K562 (cell line): Measurements from ENCODE around the gene TMEM237. TPM values are rescaled to one million over a fixed set of nuclear protein-coding genes. Genes with fewer than 3 reads are reported as not detected.

ENCODE experiments used
- ATAC-seq: fragments of 200-7000 bp; cut with Tn5 transposase; 3 replicates; pipeline ENCODE4 v1.9.1; 2020; ENCODE audit warnings: moderate library complexity
- BruUV-seq: library from RNA; stranded (reverse); fragments of 400-500 nt; replicated peaks from 2 replicates; lab custom pipeline; 2021; lab: Mats Ljungman, UMichigan
- CTCF ChIA-PET: fragments of 300-600 bp; formaldehyde crosslinking; extraction: SDS; loops from one replicate; lab custom pipeline; 2021; ENCODE audit warnings: low intra/inter-chr PET ratio; lab: Yijun Ruan, JAX
- POLR2A ChIA-PET: fragments of 300-600, 350-650 bp; sonication (Branson Sonifier 250); formaldehyde crosslinking; extraction: SDS; loops from one replicate; lab custom pipeline; 2021; ENCODE audit warnings: antibody characterized with exemption, inconsistent platforms; lab: Yijun Ruan, JAX
- DNase-seq, 4 experiments: peaks; one replicate each; pipeline versions ENCODE4 v3.0.0 to v3.0.0-alpha.2; 2011 to 2018; ENCODE audit warnings: low spot score in 3 of 4, mixed read lengths in 3 of 4; ENCODE audit errors: extremely low read depth in 1 of 4
- FAIRE-seq: peaks from 2 replicates; lab custom pipeline; 2011; peaks lifted over from hg19 to GRCh38; lab: Jason Lieb, UNC
- H2AFZ ChIP-seq: 2 replicates; pipeline ENCODE4 v1.6.0; 2011; ENCODE audit warnings: low read depth, low read length, control low read depth, inconsistent platforms
- H3K27ac ChIP-seq: fragments of 200-600 bp; 3 replicates; pipeline ENCODE4 v1.8.0; 2011; ENCODE audit warnings: low read depth, mild to moderate bottlenecking, control low read depth, inconsistent platforms, low read length, moderate library complexity, mixed read lengths; ENCODE audit errors: extremely low read depth
- H3K27me3 ChIP-seq, 2 experiments: fragments of 300-600 bp in 1 of 2; 2 replicates in 1 of 2; 3 replicates in 1 of 2; pipeline versions ENCODE4 v1.6.0 to v1.8.0; 2011; ENCODE audit warnings: inconsistent platforms in 2 of 2, low read length in 2 of 2, mild to moderate bottlenecking in 1 of 2, mixed read lengths in 1 of 2, moderate library complexity in 1 of 2; ENCODE audit not compliant: control insufficient read depth in 2 of 2, insufficient read depth in 2 of 2
- H3K36me3 ChIP-seq: fragments of 300-600 bp; 3 replicates; pipeline ENCODE4 v1.8.0; 2011; ENCODE audit warnings: mild to moderate bottlenecking, low read length, inconsistent platforms; ENCODE audit not compliant: control insufficient read depth, insufficient read depth
- H3K4me1 ChIP-seq, 2 experiments: fragments of 200-600 bp in 1 of 2; replicated peaks in 1 of 2; 2 replicates in 1 of 2; 3 replicates in 1 of 2; pipeline versions ENCODE4 v1.5.1 to v1.8.0; 2011; ENCODE audit warnings: inconsistent platforms in 2 of 2, low read length in 2 of 2, mild to moderate bottlenecking in 1 of 2, mixed read lengths in 1 of 2, moderate library complexity in 1 of 2; ENCODE audit not compliant: control insufficient read depth in 2 of 2, insufficient read depth in 2 of 2
- H3K4me2 ChIP-seq: 2 replicates; pipeline ENCODE4 v1.6.1; 2011; ENCODE audit warnings: low read length, control low read depth, inconsistent platforms, mixed read lengths; ENCODE audit not compliant: insufficient read depth
- H3K4me3 ChIP-seq: fragments of 200-600 bp; sonication (generic), shearing (Covaris generic); 2 replicates; pipeline ENCODE4 v1.5.1; 2016; ENCODE audit warnings: control low read depth, inconsistent platforms
- H3K79me2 ChIP-seq: fragments of 200-600 bp; 3 replicates; pipeline ENCODE4 v1.8.0; 2011; ENCODE audit warnings: low read length, inconsistent platforms; ENCODE audit not compliant: control insufficient read depth, insufficient read depth
- H3K9ac ChIP-seq, 2 experiments: 2 replicates each; pipeline versions ENCODE4 v1.6.0 to v1.6.1; 2011; ENCODE audit warnings: low read depth in 2 of 2, low read length in 2 of 2, control low read depth in 1 of 2, inconsistent platforms in 1 of 2, mild to moderate bottlenecking in 1 of 2, mixed read lengths in 1 of 2; ENCODE audit not compliant: insufficient read depth in 1 of 2
- H3K9me1 ChIP-seq: one replicate; pipeline ENCODE4 v1.6.0; 2011; ENCODE audit warnings: inconsistent platforms, mild to moderate bottlenecking, low read length, moderate library complexity; ENCODE audit not compliant: control insufficient read depth, insufficient read depth
- H3K9me3 ChIP-seq: replicated peaks from 2 replicates; pipeline ENCODE4 v1.5.1; 2011; ENCODE audit warnings: low read depth, low read length, inconsistent platforms; ENCODE audit not compliant: control insufficient read depth, insufficient read depth
- H4K20me1 ChIP-seq: replicated peaks from 2 replicates; pipeline ENCODE4 v1.6.1; 2011; ENCODE audit warnings: low read length, inconsistent platforms, mixed read lengths; ENCODE audit not compliant: control insufficient read depth, insufficient read depth
- CEBPB ChIP-seq: fragments of 450-650 bp; IDR thresholded peaks from 2 replicates; pipeline ENCODE4 v1.6.1; 2016; ENCODE audit warnings: missing genetic modification characterization, missing compliant biosample characterization
- E2F6 ChIP-seq, 2 experiments: IDR thresholded peaks; 2 replicates each; pipeline ENCODE4 v1.6.1; 2011; ENCODE audit warnings: borderline replicate concordance in 1 of 2, control low read depth in 1 of 2, low read depth in 1 of 2, low read length in 1 of 2, mild to moderate bottlenecking in 1 of 2, mixed read lengths in 1 of 2, moderate library complexity in 1 of 2; ENCODE audit not compliant: insufficient read depth in 1 of 2, insufficient read length in 1 of 2, poor library complexity in 1 of 2, severe bottlenecking in 1 of 2; ENCODE audit errors: extremely low read depth in 1 of 2
- HBP1 ChIP-seq: fragments of 450-650 bp; formaldehyde crosslinking; IDR thresholded peaks from 2 replicates; pipeline ENCODE4 v1.4.0; 2022; ENCODE audit warnings: missing genetic modification characterization
- KDM2B ChIP-seq: fragments of 250-450 bp; sonication (Bioruptor Pico); IDR thresholded peaks from 2 replicates; pipeline ENCODE4 v1.8.0; 2021; ENCODE audit warnings: mild to moderate bottlenecking, moderate library complexity
- REST ChIP-seq, 2 experiments: fragments of 450-650 bp; formaldehyde crosslinking in 1 of 2; IDR thresholded peaks; 2 replicates each; pipeline versions ENCODE4 v1.4.0 to v1.6.1; 2014 to 2020; ENCODE audit warnings: mild to moderate bottlenecking in 2 of 2, borderline replicate concordance in 1 of 2, low read depth in 1 of 2
- ZNF133 ChIP-seq: fragments of 250-450 bp; sonication (Bioruptor Pico); IDR thresholded peaks from 2 replicates; pipeline ENCODE4 v1.4.0; 2020; ENCODE audit warnings: mild to moderate bottlenecking
- WGBS: fragments of 100-300 bp; shearing (Covaris generic); methylation state at CpG from one replicate; pipeline ENCODE4 v1.1.6; 2016; ENCODE audit warnings: low coverage, mixed read lengths; ENCODE audit not compliant: insufficient coverage; ENCODE audit errors: missing lambda C conversion rate; 5-methylcytosine and 5-hydroxymethylcytosine counted together
- in situ Hi-C: fragments of 300-500 bp; cut with MboI; formaldehyde crosslinking; loops from 4 replicates; pipeline ENCODE4 v1.15.0; 2018; ENCODE audit warnings: inconsistent platforms, mixed read lengths
- intact Hi-C: fragments of 100-400 bp; cut with micrococcal nuclease; formaldehyde crosslinking; loops from 2 replicates; pipeline ENCODE4 v1.14.2; 2022
- polyA plus RNA-seq, 8 experiments: library from polyadenylated mRNA; depleted of rRNA in 4 of 8; stranded (reverse) in 5 of 8; unstranded in 3 of 8; fragments of >200 nt; fragmentation: Nextera tagmentation in 2 of 8; fragmentation: Illumina TruSeq in 1 of 8; extraction: Ambion mirVana in 2 of 8; extraction: Trizol in 1 of 8; gene quantifications; 2 replicates each; pipeline versions ENCODE4 v1.2.1 to v1.2.3, GENCODE V29; 2011 to 2014; ENCODE audit warnings: inconsistent platforms in 1 of 8, missing spikeins in 1 of 8
- total RNA-seq, 7 experiments: library from RNA; depleted of rRNA in 6 of 7; stranded (reverse); fragments of >200 nt in 6 of 7; fragmentation: Illumina TruSeq in 2 of 7; extraction: Trizol in 2 of 7; gene quantifications; 2 replicates each; pipeline versions ENCODE4 v1.2.1 to v1.2.3, GENCODE V29; 2011 to 2021; ENCODE audit warnings: low replicate concordance in 1 of 7

Gene TMEM237
- total and polyA plus RNA-seq, 9 of the 15 experiments (the other 6 are each of a cell fraction or from before 2014, with no cell fraction given): 6.2 to 25.6 (median 17.9) TPM

- no peak for TF ChIP-seq CEBPB
- peak in 1 of 2 experiments; percentile 48 for TF ChIP-seq E2F6 (IDR thresholded peaks at IDR 0.05; ENCODE audit: borderline replicate concordance in 1 of 2, extremely low read depth in 1 of 2, insufficient read depth in 1 of 2, insufficient read length in 1 of 2, low read depth in 1 of 2, low read length in 1 of 2, poor library complexity in 1 of 2, severe bottlenecking in 1 of 2)
- TF ChIP-seq HBP1 (CRISPR knock-in tag): no peak
- TF ChIP-seq KDM2B (CRISPR knock-in tag): no peak
- no peak for TF ChIP-seq ZNF133
Measured at GRCh38 chr2:201644001-201644400, 698 bp upstream of the TMEM237 start (continued).

GRCh38 chr2:201642579-201643215, 606 bp downstream of the TMEM237 start:
- Histone ChIP-seq H3K36me3 (peaks cover 9% of the 10 kb centered on the region; the same call in 2 of the 3 replicates), H3K9me3 (no peaks in the 10 kb centered on the region), H3K9me1 (no peaks in the 10 kb centered on the region), H3K79me2 (peaks cover 4% of the 10 kb centered on the region; the same call in 1 of the 3 replicates), H3K4me1 (peaks cover 0 to 10% of the 10 kb centered on the region in 2 experiments; a peak in 1 of 5 replicates), H3K4me3 (peak overlapping the region; percentile 67), H2AFZ (peak overlapping the region; percentile 90), H3K4me2 (peak overlapping the region; percentile 89), H4K20me1 (no peaks in the 10 kb centered on the region), H3K27me3 (no peaks in the 10 kb centered on the region), H3K27ac (peak overlapping the region; percentile 63), H3K9ac (peak overlapping the region; percentile 71 to 92)
- BruUV-seq: TSS peak; percentile 91
- DNase-seq (peak; percentile 83 to 86 (median 86)), ATAC-seq (peak; percentile 95), FAIRE-seq (no peak)
- in situ Hi-C loops: no loop called here
- ChIA-PET CTCF (no interaction called here), POLR2A (interaction anchor here (0.6 to 1.0 kb wide), 3 partner anchors 11 to 66 kb away, joined by 3 read pairs; no protein-coding TSS in a partner anchor)
- intact Hi-C loops: loop anchor here (2.0 kb wide), 1 partner anchor 406 kb away; no protein-coding TSS in a partner anchor
- WGBS: under 1% methylated on average over 30 of the region's 56 CpGs
- peak; percentile 13; the same call in 1 of the 2 replicates for TF ChIP-seq REST (IDR thresholded peaks at IDR 0.05; ENCODE audit: borderline replicate concordance)
- TF ChIP-seq REST (CRISPR knock-in tag; IDR thresholded peaks at IDR 0.05; ENCODE audit: low read depth): no peak
